ENCODE measurements around the gene SPTBN4.

The SPTBN4 gene

GRCh38 chr19:40565910-40566495 lies 99.2 kb downstream of the SPTBN4 start:
- no peak for DNase-seq (ENCODE audit: low read depth)

GRCh38 chr19:40567040-40567749 lies 100.4 kb downstream of the SPTBN4 start:
- peak; percentile 16 for DNase-seq (ENCODE audit: low read depth)

- DNase-seq (ENCODE audit: low read depth): no peak
These were observed 101.1 kb downstream of the SPTBN4 start for GRCh38 chr19:40567750-40568494.

GRCh38 chr19:40570313-40571004 lies 103.7 kb downstream of the SPTBN4 start:
- DNase-seq (ENCODE audit: low read depth): peak; percentile 100

GRCh38 chr19:40571005-40571318 lies 104.2 kb downstream of the SPTBN4 start:
- no peak for DNase-seq (ENCODE audit: low read depth)

- no peak for DNase-seq (ENCODE audit: low read depth)
These were observed 105.2 kb downstream of the SPTBN4 start for GRCh38 chr19:40571831-40572495.

- no peak for DNase-seq (ENCODE audit: low read depth)
These were observed 108.5 kb downstream of the SPTBN4 start for GRCh38 chr19:40575326-40575725.

GRCh38 chr19:40576151-40576584 lies 109.4 kb downstream of the SPTBN4 start:
- no peak for DNase-seq (ENCODE audit: low read depth)

- peak; percentile 93 for DNase-seq (ENCODE audit: low read depth)
These were observed 110.0 kb downstream of the SPTBN4 start, which contains the start of gene SHKBP1 for GRCh38 chr19:40576585-40577451. SHKBP1 (plus strand) TSS chr19:40576873; CDS start chr19:40576900, 27 bp downstream.

- DNase-seq (ENCODE audit: low read depth): peak; percentile 24
These were observed 111.7 kb downstream of the SPTBN4 start for GRCh38 chr19:40578442-40578908.

GRCh38 chr19:40580619-40581018 lies 113.8 kb downstream of the SPTBN4 start:
- no peak for DNase-seq (ENCODE audit: low read depth)

GRCh38 chr19:40581531-40581930 lies 114.7 kb downstream of the SPTBN4 start:
- no peak for DNase-seq (ENCODE audit: low read depth)

- DNase-seq (ENCODE audit: low read depth): no peak
These were observed 115.7 kb downstream of the SPTBN4 start for GRCh38 chr19:40582467-40582866.

- no peak for DNase-seq (ENCODE audit: low read depth)
These were observed 116.5 kb downstream of the SPTBN4 start for GRCh38 chr19:40583283-40583682.

- peak; percentile 52 for DNase-seq (ENCODE audit: low read depth)
These were observed 117.2 kb downstream of the SPTBN4 start for GRCh38 chr19:40584007-40584406.

GRCh38 chr19:40585241-40585981 lies 118.6 kb downstream of the SPTBN4 start:
- DNase-seq (ENCODE audit: low read depth): peak; percentile 80

- no peak for DNase-seq (ENCODE audit: low read depth)
These were observed 119.2 kb downstream of the SPTBN4 start for GRCh38 chr19:40585982-40586422.

GRCh38 chr19:40586611-40587010 lies 119.8 kb downstream of the SPTBN4 start:
- DNase-seq (ENCODE audit: low read depth): no peak

- peak; percentile 61 for DNase-seq (ENCODE audit: low read depth)
These were observed 121.5 kb downstream of the SPTBN4 start for GRCh38 chr19:40588110-40588854.

Data from iris pigment epithelial cell (primary cell).